ES-I3 (cell line): ENCODE results near the gene BAIAP2L2.

Experiments
- H3K36me3 ChIP-seq: 2 replicates; pipeline ENCODE4 v1.6.1; 2013; ENCODE audit warnings: mild to moderate bottlenecking, low read length, control low read depth, moderate library complexity; ENCODE audit not compliant: insufficient read depth
- H3K4me1 ChIP-seq: 2 replicates; pipeline ENCODE4 v1.6.1; 2013; ENCODE audit warnings: mild to moderate bottlenecking, control low read depth, low read length; ENCODE audit not compliant: insufficient read depth
- H3K9ac ChIP-seq: 2 replicates; pipeline ENCODE4 v1.6.1; 2013; ENCODE audit warnings: low read depth, mild to moderate bottlenecking, low read length, moderate library complexity
- H3K9me3 ChIP-seq: 2 replicates; pipeline ENCODE4 v1.6.1; 2013; ENCODE audit warnings: mild to moderate bottlenecking, low read length, moderate library complexity; ENCODE audit not compliant: control insufficient read depth, insufficient read depth

Gene BAIAP2L2

GRCh38 chr22:38075105-38075825 is 35.2 kb downstream of the BAIAP2L2 start:
- H3K36me3 ChIP-seq: peaks cover 8% of the 10 kb centered on the region
- H3K4me1 ChIP-seq: 0 out of 2 replicates have a peak, but pooled peaks cover 3% of the 10 kb centered on the region
- no peak overlapping the region for H3K9ac ChIP-seq
- no peaks in the 10 kb centered on the region for H3K9me3 ChIP-seq

DNA sequence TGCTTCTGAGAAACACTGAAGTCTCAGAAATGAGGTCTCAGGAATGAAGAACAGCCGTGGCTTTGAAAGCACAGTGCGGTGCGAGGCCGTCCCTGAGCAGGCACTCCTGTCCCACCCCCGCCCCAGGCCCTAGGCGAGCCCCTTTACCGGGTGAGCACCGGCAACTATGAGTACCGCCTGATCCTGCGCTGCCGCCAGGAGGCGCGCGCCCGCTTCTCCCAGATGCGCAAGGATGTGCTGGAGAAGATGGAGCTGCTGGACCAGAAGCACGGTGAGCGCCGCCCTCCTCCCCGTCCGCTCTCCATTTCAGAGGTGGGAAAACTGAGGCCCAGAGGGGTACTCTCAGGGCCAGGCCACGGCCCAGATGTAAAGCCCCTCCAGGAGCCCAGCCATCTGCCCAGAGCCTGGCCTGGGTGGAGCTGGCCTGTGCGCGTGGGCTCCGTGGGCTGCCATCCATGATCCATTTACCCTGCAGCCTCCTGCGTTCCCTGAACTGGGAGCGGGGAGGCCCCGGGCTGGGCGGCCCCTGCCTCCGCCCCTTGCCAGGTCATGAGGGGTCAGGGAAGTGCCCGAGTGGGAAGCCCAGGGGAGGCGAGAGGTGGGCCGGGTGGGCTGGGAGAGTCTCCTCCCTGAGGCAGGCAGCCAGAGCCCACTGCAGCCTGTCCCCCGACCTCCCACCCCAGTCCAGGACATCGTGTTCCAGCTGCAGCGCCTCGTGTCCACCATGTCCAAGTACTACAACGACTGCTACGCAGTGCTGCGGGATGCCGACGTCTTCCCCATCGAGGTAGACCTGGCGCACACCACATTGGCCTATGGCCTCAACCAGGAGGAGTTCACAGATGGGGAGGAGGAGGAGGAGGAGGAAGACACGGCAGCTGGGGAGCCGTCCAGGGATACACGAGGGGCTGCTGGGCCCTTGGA is 36.0 kb downstream of the BAIAP2L2 start:
- Histone ChIP-seq H3K36me3 (peaks cover 13% of the 10 kb centered on the region), H3K4me1 (0 out of 2 replicates have a peak, but pooled peaks cover 3% of the 10 kb centered on the region), H3K9ac (no peak overlapping the region), H3K9me3 (no peaks in the 10 kb centered on the region)

- no peak overlapping the region for H3K9ac ChIP-seq
- H3K9me3 ChIP-seq: no peaks in the 10 kb centered on the region
- H3K36me3 ChIP-seq: peaks cover 13% of the 10 kb centered on the region
Observed at GRCh38 chr22:38073150-38074130, 37.0 kb downstream of the BAIAP2L2 start.

DNA sequence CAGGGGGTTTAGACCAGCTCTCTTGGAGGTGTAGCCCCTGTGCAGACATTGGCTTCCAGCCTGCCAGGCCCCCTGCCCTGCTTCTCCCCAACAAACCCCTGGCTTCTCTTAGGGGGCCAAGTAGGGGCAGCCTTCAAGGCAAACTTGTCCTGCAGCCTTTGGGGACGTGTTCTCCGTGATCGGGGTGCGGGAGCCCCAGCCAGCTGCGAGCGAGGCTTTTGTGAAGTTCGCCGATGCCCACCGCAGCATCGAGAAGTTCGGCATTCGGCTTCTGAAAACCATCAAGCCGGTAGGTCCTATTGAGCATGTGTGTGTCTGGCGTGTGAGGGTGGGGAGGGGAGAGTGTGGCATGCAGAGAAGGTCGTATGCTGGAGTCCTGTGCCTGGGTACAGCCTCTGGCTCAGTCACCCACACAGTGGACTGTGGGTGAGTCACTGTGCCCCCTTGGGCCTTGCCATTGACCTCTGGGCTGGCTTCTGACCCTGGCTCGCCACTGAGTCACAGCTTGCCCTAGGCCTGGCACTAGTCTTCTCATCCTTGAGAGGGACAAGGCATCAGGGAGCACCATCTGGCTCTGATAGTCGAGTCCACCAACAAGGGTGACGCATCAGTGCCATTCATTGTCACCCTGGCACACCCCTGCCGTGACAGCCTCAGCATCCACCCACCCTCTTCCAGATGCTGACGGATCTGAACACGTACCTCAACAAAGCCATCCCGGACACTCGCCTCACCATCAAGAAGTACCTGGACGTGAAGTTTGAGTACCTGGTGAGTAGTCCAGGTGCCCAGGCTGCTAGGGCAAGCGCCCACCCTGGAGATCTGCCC is 37.9 kb downstream of the BAIAP2L2 start:
- Histone ChIP-seq H3K9me3 (no peaks in the 10 kb centered on the region), H3K36me3 (peaks cover 13% of the 10 kb centered on the region), H3K9ac (no peak overlapping the region), H3K4me1 (0 out of 2 replicates have a peak, but pooled peaks cover 3% of the 10 kb centered on the region)

More at GRCh38 chr22:38073150-38074130, 37.0 kb downstream of the BAIAP2L2 start:
- H3K4me1 ChIP-seq: 0 out of 2 replicates have a peak, but pooled peaks cover 3% of the 10 kb centered on the region

DNA sequence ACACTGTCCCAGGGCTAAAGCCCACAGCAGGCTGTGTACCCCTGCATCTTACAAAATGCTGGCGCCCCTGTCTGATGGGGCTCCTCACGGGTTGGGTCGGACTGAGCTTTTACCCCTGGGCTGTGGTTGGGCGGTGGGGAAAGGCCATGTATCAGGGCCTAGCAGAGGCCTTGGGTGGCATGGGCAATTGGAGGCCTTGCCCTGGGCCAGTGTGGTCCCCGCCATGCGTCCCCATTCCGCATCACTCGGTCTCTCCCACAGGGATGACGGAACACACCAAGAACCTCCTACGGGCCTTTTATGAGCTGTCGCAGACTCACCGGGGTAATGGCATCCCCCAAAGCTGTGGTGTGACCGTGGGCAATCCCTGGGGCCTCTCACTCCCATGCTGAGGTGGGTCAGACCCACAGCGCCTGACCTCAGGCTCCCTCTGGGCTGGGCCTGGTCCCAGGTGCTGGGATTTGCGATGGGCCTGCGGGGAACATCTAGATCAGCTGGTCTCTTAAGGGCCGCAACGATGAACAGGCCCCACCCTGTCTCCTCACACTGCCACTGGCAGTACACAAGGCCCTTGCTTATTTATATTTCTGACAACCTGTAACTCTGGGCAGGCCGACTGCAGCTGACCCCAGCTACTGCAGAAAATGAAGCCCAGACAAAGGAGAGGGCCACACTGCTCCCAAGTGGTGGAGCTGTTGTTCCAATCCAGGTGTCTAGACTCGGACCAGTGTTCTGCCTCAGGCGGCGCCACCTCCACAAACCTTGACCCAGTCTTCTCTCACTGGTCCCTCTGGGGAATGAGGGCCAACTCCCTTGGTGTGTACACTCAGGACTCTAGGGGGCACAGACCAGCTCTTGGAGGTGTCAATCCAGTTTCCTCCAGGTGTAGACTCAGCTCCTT is 38.8 kb downstream of the BAIAP2L2 start:
- Histone ChIP-seq H3K4me1 (0 out of 2 replicates have a peak, but pooled peaks cover 3% of the 10 kb centered on the region), H3K36me3 (peaks cover 13% of the 10 kb centered on the region), H3K9me3 (no peaks in the 10 kb centered on the region), H3K9ac (no peak overlapping the region)

DNA sequence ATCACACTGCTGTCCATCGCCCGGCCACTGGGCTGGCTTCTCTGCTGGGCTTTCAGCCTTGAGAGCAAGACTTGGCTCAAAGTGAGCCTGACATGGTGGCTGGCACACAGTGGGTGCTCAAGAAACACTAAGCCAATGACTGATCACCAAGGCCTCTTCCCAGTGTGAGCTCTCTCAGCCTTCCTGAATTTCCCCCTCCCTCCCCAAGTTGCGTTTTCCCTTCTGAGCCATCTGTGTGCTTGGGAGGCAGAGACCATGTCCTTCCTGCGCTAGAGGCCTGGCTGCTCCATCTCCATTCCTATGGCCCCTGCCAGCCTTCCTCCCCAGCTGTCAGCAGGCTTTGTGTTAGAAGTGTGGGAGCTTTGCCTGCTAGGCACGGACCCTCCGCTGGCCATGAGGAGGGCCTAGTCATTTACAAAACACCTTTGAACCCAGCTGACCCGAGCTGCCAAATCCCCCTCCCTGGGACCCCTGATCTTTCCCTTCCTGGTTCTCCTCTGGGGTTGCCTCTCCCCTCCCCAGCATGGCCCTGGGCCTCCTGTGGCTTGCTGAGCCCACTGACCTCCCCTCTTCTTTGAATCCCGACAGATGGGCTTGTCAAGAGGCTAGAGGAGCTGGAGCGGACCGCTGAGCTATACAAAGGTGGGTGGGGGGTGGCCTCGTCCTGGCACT is 40.1 kb downstream of the BAIAP2L2 start:
- no peaks in the 10 kb centered on the region for H3K4me1 ChIP-seq
- H3K9ac ChIP-seq: no peak overlapping the region
- peaks cover 19% of the 10 kb centered on the region for H3K36me3 ChIP-seq
- no peaks in the 10 kb centered on the region for H3K9me3 ChIP-seq

DNA sequence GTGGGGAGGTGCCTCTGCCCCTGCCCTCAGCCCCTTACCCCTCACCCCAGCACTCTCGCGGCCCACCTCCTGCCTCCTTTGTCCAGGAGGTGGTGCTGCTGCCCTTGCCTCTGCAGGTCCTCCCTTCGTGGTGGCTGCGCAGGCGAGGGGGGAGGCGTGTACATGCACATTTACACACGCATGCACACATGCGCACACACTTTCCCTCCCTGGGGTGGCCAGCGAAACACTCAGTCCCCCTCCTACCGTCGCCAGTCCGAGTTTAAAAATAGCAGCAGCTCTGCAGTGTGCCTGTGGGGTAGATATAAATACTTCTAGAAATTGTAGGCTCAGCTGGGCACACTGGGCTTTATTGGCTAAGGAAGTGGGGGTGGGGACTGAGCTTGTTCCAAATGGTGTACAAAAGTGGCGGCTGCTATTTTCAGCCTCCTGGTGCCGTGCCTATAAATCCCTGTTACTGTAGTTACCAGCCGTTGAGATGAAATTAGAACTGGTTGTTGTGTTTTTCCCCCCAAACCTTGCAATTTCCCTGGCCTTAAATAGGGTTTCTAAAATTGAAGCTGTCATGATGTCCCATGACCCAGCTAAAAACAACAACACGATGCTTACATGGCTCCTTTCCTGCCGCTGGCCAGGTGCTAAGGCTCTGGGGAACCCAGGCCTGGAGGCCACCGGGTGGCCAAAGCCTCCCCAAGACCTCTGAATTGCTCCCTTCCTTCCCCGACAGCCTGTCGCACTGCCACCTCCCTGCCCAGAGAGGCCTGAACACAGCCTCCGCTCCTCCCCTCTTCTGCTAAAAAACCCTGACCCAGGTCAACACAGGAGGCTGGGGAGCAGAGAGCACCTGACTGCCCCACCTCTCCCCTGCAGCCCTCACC is 40.9 kb downstream of the BAIAP2L2 start:
- Histone ChIP-seq H3K9ac (no peak overlapping the region), H3K9me3 (no peaks in the 10 kb centered on the region), H3K4me1 (no peaks in the 10 kb centered on the region), H3K36me3 (peaks cover 20% of the 10 kb centered on the region)

DNA sequence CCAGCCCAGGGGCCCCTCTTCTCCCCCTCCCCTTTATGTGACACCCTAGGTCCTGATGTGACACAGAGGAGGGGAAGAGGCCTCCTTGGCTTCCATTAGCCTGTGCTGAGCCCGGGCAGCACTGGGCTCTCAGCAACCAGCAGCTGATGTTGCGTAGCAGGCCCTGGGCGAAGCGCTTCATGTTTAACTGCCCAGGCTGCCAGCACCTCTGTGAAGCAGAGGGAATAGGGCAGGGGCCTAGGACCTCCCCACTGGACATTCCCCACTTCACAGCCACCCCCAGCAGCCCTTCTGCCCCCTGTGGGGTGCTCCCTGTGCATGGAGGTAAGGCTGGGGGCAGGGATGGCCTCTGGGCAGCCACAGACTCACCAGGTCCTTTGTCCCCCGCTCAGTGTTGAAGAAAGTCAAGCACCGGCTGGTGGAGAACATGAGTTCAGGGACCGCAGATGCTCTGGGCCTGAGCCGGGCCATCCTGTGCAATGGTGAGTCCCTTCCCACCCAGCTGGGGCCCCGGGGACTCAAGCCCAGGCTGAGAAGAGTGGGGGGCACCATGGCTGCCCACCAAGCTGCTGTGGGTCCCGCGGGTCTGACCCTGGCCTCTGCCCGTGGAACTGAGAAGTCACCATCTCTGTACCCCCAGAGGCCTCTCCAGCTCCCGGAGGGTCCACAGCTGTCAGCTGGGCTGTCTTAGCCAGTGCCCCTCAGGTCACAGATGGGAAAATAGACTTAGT is 41.7 kb downstream of the BAIAP2L2 start:
- Histone ChIP-seq H3K9me3 (no peaks in the 10 kb centered on the region), H3K36me3 (peaks cover 20% of the 10 kb centered on the region), H3K9ac (no peak overlapping the region), H3K4me1 (no peaks in the 10 kb centered on the region)

GRCh38 chr22:38067761-38068360 is 42.6 kb downstream of the BAIAP2L2 start:
- peaks cover 16% of the 10 kb centered on the region for H3K36me3 ChIP-seq
- H3K9ac ChIP-seq: no peak overlapping the region
- no peaks in the 10 kb centered on the region for H3K9me3 ChIP-seq
- H3K4me1 ChIP-seq: no peaks in the 10 kb centered on the region

- Histone ChIP-seq H3K9me3 (no peaks in the 10 kb centered on the region), H3K9ac (no peak overlapping the region), H3K36me3 (peaks cover 13% of the 10 kb centered on the region; the same call in 1 of the 2 replicates), H3K4me1 (no peaks in the 10 kb centered on the region)
Observed at GRCh38 chr22:38067028-38067415, 43.5 kb downstream of the BAIAP2L2 start.
